Measurements from ENCODE around the gene CD300LD. TPM values are rescaled to one million over a fixed set of nuclear protein-coding genes. Genes with fewer than 3 reads are reported as not detected.

CD300LD gene
- total RNA-seq, 2 donors from 2014 or later = not detected

DNA sequence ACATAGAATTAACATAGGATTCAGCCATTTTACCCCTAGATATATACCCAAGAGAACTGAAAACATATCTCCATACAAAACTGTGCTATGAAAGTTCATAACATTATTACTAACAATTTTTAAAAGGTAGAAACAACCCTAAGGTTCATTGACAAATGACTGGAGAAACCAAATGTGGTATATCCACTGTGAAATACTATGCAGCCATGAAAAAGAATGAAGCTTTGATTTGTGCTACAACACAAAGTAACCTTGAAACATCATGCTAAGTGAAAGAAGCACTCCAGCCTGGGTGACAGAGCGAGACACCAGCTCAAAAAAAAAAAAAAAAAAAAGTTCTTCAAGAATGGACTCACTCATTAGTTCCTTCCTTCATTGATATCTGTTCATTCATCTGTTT lies 580 bp downstream of the CD300LD start:
- 59 to 62% methylated on average over 1 of the region's 1 CpG for WGBS, 2 donors
- TF ChIP-seq, protein P1, sequence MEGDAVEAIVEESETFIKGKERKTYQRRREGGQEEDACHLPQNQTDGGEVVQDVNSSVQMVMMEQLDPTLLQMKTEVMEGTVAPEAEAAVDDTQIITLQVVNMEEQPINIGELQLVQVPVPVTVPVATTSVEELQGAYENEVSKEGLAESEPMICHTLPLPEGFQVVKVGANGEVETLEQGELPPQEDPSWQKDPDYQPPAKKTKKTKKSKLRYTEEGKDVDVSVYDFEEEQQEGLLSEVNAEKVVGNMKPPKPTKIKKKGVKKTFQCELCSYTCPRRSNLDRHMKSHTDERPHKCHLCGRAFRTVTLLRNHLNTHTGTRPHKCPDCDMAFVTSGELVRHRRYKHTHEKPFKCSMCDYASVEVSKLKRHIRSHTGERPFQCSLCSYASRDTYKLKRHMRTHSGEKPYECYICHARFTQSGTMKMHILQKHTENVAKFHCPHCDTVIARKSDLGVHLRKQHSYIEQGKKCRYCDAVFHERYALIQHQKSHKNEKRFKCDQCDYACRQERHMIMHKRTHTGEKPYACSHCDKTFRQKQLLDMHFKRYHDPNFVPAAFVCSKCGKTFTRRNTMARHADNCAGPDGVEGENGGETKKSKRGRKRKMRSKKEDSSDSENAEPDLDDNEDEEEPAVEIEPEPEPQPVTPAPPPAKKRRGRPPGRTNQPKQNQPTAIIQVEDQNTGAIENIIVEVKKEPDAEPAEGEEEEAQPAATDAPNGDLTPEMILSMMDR (IDR thresholded peaks at IDR 0.05) = no peak
- TF ChIP-seq POLR2A (IDR thresholded peaks at IDR 0.05) = no peak
- Histone ChIP-seq H3K27ac (no peak overlapping the region), H3K27me3 (no peaks in the 10 kb centered on the region), H3K4me3 (no peak overlapping the region), H3K9me3 (no peaks in the 10 kb centered on the region), H3K36me3 (replicated peaks in 1 of 2; ENCODE audit: insufficient read depth in 1 of 2, low read depth in 2 of 2) (no peaks in the 10 kb centered on the region), H3K4me1 (no peaks in the 10 kb centered on the region)
- intact Hi-C loops (cut with DNase I) = no loop called here
- DNase-seq (no peak), ATAC-seq (no peak)

DNA sequence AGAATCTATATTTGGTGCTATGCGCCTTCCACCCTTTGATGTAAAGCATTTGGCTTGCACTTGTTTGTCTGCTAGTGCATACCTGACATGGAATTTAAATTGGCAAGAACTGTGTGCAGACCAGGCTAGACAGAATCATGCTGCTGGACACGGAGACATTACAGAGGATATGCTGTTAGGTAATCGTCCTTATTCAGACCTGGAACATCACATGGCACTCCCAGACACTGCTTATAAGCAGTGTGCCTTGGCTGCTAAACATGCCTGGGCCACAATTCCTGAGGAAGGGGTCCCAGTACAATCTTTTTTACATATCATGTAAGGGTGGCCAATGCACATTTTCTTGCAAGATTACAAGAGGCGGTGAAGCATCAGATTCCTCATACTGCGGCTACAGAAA lies 6.4 kb downstream of the CD300LD start:
- H3K4me1 ChIP-seq = no peaks in the 10 kb centered on the region
- TF ChIP-seq, protein P1 (IDR thresholded peaks at IDR 0.05) = no peak
- no peak for TF ChIP-seq POLR2A (IDR thresholded peaks at IDR 0.05)
- intact Hi-C loops (cut with DNase I) = no loop called here
- DNase-seq (no peak), ATAC-seq (no peak)
- 69% methylated on average over 5 of the region's 5 CpGs for WGBS, 2 donors
- no peak overlapping the region for H3K27ac ChIP-seq
- H3K27me3 ChIP-seq = no peaks in the 10 kb centered on the region
- no peak overlapping the region for H3K4me3 ChIP-seq
- H3K9me3 ChIP-seq = no peaks in the 10 kb centered on the region
- H3K36me3 ChIP-seq (replicated peaks in 1 of 2; ENCODE audit: insufficient read depth in 1 of 2, low read depth in 2 of 2) = no peaks in the 10 kb centered on the region

DNA sequence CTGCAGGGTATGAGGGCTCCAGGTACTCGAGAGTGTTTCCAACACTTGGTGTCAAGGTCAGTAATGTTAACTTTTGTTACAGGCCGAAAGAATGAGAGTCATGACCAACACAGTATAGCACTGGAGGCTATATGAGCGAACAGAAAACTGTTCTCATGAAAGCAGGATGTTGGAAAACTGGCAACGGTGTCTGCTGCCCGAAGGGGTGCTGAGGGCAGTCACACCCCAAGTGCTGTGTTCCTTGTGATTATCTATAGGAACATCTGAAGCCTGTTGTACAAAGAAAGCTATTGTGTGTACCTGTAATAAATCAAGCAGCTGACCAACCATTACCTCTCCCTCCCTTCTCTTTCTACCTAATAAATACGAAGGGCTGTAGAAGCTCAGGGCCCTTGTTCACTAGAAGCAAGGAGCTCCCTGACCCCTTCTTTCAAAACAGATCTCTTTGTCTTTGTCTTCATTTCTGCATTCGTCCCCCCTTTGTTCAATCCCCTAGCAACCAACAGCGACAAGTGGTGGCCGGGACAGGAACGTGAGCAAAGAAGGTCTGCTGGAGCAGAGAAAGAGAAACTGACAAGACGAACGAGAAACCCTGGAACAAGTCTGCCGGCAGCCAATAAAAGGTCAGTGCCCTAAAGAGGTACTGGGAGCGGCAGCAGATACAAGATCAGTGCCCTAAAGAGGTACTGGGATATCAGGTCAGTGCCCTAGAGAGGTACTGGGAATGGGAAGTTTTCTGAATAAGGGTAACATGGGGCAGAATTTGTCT lies 7.6 kb downstream of the CD300LD start:
- no peaks in the 10 kb centered on the region for H3K9me3 ChIP-seq
- H3K4me3 ChIP-seq = no peak overlapping the region
- H3K27me3 ChIP-seq = no peaks in the 10 kb centered on the region
- WGBS, 2 donors = 61 to 70% methylated on average over 14 of the region's 14 CpGs
- H3K36me3 ChIP-seq (replicated peaks in 1 of 2; ENCODE audit: insufficient read depth in 1 of 2, low read depth in 2 of 2) = no peaks in the 10 kb centered on the region
- DNase-seq (no peak), ATAC-seq (no peak)
- intact Hi-C loops (cut with DNase I) = no loop called here
- no peaks in the 10 kb centered on the region for H3K4me1 ChIP-seq
- no peak for TF ChIP-seq POLR2A (IDR thresholded peaks at IDR 0.05)
- no peak overlapping the region for H3K27ac ChIP-seq

DNA sequence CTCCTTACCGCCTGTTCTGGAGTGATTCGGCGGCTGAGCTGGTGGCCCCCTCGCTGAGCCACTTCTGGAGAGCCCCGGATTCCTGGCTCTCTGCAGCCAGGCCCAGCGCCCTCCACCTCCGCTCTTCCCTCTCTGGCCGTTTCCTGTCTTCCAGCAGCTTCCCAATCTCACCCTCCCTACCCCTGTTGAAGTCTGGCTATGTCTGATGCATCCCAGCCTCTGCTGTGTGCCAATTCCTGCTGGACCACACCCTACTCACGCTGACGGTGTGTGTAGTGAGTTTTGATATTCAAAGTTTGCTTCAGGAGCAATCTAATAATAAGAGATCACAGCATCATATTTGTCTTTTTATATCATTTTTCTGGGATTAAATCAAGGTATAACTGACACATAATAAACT lies 9.4 kb downstream of the CD300LD start:
- intact Hi-C loops (cut with DNase I) = no loop called here
- DNase-seq (no peak), ATAC-seq (no peak)
- H3K36me3 ChIP-seq (replicated peaks in 1 of 2; ENCODE audit: insufficient read depth in 1 of 2, low read depth in 2 of 2) = no peaks in the 10 kb centered on the region
- H3K27me3 ChIP-seq = no peaks in the 10 kb centered on the region
- no peak overlapping the region for H3K4me3 ChIP-seq
- 69 to 72% methylated on average over 10 of the region's 10 CpGs for WGBS, 2 donors
- no peaks in the 10 kb centered on the region for H3K9me3 ChIP-seq
- H3K4me1 ChIP-seq = no peaks in the 10 kb centered on the region
- TF ChIP-seq POLR2A (IDR thresholded peaks at IDR 0.05) = no peak
- TF ChIP-seq, protein P1 (IDR thresholded peaks at IDR 0.05) = no peak
- H3K27ac ChIP-seq = no peak overlapping the region

DNA sequence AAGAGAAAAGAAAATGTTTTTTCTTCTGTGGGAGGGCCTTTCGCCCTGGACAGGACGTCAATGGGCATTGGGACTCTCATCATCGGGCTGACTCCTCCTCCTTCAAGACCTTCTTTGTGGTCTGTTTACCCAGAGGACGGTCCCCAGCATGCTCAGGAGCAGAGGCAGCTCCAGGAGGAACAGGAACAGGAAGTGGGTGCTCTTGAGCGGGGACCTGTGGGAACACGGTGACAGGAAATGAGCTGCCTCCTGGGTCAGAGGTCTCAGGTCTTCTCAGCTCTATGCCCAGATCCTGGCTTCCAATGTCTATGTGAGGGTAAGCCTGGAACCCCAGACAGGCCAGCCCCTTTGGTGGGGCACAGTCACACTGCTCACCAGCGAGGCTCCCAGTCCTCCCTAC lies 12.2 kb downstream of the CD300LD start:
- TF ChIP-seq, protein P1 (IDR thresholded peaks at IDR 0.05) = no peak
- no peak for TF ChIP-seq POLR2A (IDR thresholded peaks at IDR 0.05)
- ATAC-seq (no peak), DNase-seq (no peak)
- Histone ChIP-seq H3K9me3 (no peaks in the 10 kb centered on the region), H3K4me1 (no peaks in the 10 kb centered on the region), H3K4me3 (no peak overlapping the region), H3K27me3 (no peaks in the 10 kb centered on the region), H3K36me3 (replicated peaks in 1 of 2; ENCODE audit: insufficient read depth in 1 of 2, low read depth in 2 of 2) (no peaks in the 10 kb centered on the region), H3K27ac (no peak overlapping the region)
- intact Hi-C loops (cut with DNase I) = no loop called here
- WGBS, 2 donors = 43 to 64% methylated on average over 7 of the region's 7 CpGs
